Neural cell (in vitro differentiated cells): Measurements from ENCODE around the gene CCNJL.

Source experiments
- EP300 ChIP-seq: fragments of 450-650 bp; conservative IDR thresholded peaks from 2 replicates; pipeline ENCODE4 v1.6.1; 2014; ENCODE audit warnings: antibody characterized with exemption, mild to moderate bottlenecking, moderate library complexity; ENCODE audit not compliant: poor library complexity, severe bottlenecking
- EZH2 ChIP-seq: fragments of 200-600, 300-800 bp; shearing (Covaris generic), sonication (generic); IDR thresholded peaks from 2 replicates; pipeline ENCODE4 v1.6.1; 2014; ENCODE audit warnings: antibody characterized with exemption, low read length, borderline replicate concordance, mild to moderate bottlenecking; ENCODE audit not compliant: insufficient read depth, poor library complexity, severe bottlenecking
- MXI1 ChIP-seq: fragments of 450-650 bp; conservative IDR thresholded peaks from 2 replicates; pipeline ENCODE4 v1.6.1; 2014; ENCODE audit warnings: antibody characterized with exemption, mild to moderate bottlenecking; ENCODE audit not compliant: poor library complexity, severe bottlenecking
- RAD21 ChIP-seq: fragments of 450-650 bp; conservative IDR thresholded peaks from 2 replicates; pipeline ENCODE4 v1.6.1; 2014; ENCODE audit warnings: antibody characterized with exemption, mild to moderate bottlenecking, moderate library complexity
- TAF1 ChIP-seq: IDR thresholded peaks from 2 replicates; pipeline ENCODE4 v1.6.1; 2012; ENCODE audit warnings: low read depth
- TF ChIP-seq, protein P1 (sequence below): fragments of 450-650 bp; IDR thresholded peaks from 2 replicates; pipeline ENCODE4 v1.5.1; 2014; ENCODE audit warnings: antibody characterized with exemption, mild to moderate bottlenecking, moderate library complexity; ENCODE audit not compliant: poor library complexity, severe bottlenecking
- TF ChIP-seq, protein P2 (sequence below): IDR thresholded peaks from 2 replicates; pipeline ENCODE4 v1.6.1; 2012; ENCODE audit warnings: borderline replicate concordance

- TF ChIP-seq TAF1 (no peak), EZH2 (no peak), EP300 (no peak), MXI1 (no peak), RAD21 (no peak)
- TF ChIP-seq, protein P1, sequence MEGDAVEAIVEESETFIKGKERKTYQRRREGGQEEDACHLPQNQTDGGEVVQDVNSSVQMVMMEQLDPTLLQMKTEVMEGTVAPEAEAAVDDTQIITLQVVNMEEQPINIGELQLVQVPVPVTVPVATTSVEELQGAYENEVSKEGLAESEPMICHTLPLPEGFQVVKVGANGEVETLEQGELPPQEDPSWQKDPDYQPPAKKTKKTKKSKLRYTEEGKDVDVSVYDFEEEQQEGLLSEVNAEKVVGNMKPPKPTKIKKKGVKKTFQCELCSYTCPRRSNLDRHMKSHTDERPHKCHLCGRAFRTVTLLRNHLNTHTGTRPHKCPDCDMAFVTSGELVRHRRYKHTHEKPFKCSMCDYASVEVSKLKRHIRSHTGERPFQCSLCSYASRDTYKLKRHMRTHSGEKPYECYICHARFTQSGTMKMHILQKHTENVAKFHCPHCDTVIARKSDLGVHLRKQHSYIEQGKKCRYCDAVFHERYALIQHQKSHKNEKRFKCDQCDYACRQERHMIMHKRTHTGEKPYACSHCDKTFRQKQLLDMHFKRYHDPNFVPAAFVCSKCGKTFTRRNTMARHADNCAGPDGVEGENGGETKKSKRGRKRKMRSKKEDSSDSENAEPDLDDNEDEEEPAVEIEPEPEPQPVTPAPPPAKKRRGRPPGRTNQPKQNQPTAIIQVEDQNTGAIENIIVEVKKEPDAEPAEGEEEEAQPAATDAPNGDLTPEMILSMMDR = no peak
- TF ChIP-seq, protein P2, sequence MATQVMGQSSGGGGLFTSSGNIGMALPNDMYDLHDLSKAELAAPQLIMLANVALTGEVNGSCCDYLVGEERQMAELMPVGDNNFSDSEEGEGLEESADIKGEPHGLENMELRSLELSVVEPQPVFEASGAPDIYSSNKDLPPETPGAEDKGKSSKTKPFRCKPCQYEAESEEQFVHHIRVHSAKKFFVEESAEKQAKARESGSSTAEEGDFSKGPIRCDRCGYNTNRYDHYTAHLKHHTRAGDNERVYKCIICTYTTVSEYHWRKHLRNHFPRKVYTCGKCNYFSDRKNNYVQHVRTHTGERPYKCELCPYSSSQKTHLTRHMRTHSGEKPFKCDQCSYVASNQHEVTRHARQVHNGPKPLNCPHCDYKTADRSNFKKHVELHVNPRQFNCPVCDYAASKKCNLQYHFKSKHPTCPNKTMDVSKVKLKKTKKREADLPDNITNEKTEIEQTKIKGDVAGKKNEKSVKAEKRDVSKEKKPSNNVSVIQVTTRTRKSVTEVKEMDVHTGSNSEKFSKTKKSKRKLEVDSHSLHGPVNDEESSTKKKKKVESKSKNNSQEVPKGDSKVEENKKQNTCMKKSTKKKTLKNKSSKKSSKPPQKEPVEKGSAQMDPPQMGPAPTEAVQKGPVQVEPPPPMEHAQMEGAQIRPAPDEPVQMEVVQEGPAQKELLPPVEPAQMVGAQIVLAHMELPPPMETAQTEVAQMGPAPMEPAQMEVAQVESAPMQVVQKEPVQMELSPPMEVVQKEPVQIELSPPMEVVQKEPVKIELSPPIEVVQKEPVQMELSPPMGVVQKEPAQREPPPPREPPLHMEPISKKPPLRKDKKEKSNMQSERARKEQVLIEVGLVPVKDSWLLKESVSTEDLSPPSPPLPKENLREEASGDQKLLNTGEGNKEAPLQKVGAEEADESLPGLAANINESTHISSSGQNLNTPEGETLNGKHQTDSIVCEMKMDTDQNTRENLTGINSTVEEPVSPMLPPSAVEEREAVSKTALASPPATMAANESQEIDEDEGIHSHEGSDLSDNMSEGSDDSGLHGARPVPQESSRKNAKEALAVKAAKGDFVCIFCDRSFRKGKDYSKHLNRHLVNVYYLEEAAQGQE = no peak
Observed at GRCh38 chr5:160233215-160233614, 79.1 kb downstream of the CCNJL start.
